GM12801 (cell line): ENCODE results near the gene MRPL55.

Experiments used
- TF ChIP-seq, protein P1 (sequence below): IDR thresholded peaks from one replicate; pipeline ENCODE4 v1.5.1; 2011; ENCODE audit warnings: control low read depth; ENCODE audit not compliant: insufficient read length; ENCODE audit errors: extremely low read depth

Gene MRPL55

DNA sequence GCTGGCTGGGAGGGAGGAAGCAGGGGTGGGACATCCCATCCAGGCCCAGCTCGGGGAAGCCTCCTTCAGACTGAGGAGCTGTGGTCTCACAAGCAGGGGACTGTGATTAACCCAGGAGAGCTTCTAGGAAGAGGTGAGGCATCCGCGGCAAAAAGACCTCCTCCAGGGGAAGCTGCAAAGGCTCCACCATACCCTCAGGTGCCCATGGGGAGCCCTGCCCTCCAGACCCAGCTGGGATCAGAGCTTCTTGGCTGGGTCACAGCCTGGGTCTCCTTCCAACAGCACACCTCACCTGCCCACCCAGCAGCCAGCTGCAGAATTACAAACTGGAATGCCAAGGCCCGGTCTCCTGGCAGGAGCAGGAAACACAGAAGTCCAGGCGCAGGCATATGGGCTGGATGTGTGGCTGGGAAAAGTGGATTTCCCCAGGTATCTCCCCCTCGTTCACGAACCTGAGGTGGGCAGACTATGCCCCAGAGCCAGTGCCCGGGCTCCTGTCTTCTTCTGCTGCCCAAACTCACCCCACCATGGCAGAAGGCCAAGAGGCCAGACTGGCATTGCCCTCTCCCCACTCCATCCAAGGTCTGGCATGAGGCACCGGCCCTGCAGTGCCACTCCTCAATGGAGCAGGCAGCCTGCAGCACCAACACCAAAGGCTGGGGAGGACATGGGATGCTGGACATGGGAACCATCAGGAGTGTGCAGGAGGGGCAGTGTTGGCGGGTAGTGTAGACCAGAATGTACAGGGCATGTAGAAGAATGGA, 42.0 kb downstream of the MRPL55 start:
- TF ChIP-seq, protein P1, sequence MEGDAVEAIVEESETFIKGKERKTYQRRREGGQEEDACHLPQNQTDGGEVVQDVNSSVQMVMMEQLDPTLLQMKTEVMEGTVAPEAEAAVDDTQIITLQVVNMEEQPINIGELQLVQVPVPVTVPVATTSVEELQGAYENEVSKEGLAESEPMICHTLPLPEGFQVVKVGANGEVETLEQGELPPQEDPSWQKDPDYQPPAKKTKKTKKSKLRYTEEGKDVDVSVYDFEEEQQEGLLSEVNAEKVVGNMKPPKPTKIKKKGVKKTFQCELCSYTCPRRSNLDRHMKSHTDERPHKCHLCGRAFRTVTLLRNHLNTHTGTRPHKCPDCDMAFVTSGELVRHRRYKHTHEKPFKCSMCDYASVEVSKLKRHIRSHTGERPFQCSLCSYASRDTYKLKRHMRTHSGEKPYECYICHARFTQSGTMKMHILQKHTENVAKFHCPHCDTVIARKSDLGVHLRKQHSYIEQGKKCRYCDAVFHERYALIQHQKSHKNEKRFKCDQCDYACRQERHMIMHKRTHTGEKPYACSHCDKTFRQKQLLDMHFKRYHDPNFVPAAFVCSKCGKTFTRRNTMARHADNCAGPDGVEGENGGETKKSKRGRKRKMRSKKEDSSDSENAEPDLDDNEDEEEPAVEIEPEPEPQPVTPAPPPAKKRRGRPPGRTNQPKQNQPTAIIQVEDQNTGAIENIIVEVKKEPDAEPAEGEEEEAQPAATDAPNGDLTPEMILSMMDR: no peak

GRCh38 chr1:228066416-228066815, 42.7 kb downstream of the MRPL55 start:
- TF ChIP-seq, protein P1: no peak

GRCh38 chr1:228065543-228066347, 43.4 kb downstream of the MRPL55 start:
- TF ChIP-seq, protein P1: no peak

GRCh38 chr1:228064741-228065542, 44.2 kb downstream of the MRPL55 start:
- TF ChIP-seq, protein P1: no peak

GRCh38 chr1:228064296-228064695, 44.8 kb downstream of the MRPL55 start:
- TF ChIP-seq, protein P1: no peak

- TF ChIP-seq, protein P1: no peak
Measured at GRCh38 chr1:228063251-228064191, 45.6 kb downstream of the MRPL55 start.
